Subcutaneous adipose tissue (tissue), 4 donors: ENCODE data around the gene PRR36. TPM values are rescaled to one million over a fixed set of nuclear protein-coding genes. Genes with fewer than 3 reads are reported as not detected.

Source experiments
- total RNA-seq, 4 donors: library from RNA; depleted of rRNA; stranded (reverse); fragments of >200 nt; gene quantifications; one replicate each; pipeline ENCODE4 v1.1.0, GENCODE V29; 2016
- TF ChIP-seq, protein P1 (sequence below): fragments of 450-650 bp; IDR thresholded peaks from one replicate; pipeline ENCODE4 v1.5.1; 2016; ENCODE audit warnings: low read depth, mild to moderate bottlenecking, control low read depth, antibody characterized with exemption, moderate library complexity

PRR36 gene
- total RNA-seq, 4 donors from 2014 or later, result not detected

DNA sequence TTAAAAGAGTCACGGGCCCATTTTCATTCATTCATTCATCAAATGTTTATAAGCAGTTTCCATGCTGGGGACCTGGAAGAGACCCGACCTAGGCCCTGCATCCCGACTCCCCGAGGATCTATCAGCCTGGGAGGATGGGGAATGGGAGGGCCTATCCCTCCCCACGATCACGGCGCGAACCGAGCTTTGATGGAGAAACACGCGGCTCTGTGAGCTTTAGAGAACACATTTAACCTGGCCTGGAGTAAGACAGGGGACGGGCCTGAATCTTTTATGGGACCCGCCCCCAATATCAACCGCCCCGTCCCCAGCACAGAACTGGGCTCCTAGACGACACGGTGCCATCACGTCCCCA, 45.0 kb downstream of the PRR36 start:
- TF ChIP-seq, protein P1, sequence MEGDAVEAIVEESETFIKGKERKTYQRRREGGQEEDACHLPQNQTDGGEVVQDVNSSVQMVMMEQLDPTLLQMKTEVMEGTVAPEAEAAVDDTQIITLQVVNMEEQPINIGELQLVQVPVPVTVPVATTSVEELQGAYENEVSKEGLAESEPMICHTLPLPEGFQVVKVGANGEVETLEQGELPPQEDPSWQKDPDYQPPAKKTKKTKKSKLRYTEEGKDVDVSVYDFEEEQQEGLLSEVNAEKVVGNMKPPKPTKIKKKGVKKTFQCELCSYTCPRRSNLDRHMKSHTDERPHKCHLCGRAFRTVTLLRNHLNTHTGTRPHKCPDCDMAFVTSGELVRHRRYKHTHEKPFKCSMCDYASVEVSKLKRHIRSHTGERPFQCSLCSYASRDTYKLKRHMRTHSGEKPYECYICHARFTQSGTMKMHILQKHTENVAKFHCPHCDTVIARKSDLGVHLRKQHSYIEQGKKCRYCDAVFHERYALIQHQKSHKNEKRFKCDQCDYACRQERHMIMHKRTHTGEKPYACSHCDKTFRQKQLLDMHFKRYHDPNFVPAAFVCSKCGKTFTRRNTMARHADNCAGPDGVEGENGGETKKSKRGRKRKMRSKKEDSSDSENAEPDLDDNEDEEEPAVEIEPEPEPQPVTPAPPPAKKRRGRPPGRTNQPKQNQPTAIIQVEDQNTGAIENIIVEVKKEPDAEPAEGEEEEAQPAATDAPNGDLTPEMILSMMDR, result no peak

DNA sequence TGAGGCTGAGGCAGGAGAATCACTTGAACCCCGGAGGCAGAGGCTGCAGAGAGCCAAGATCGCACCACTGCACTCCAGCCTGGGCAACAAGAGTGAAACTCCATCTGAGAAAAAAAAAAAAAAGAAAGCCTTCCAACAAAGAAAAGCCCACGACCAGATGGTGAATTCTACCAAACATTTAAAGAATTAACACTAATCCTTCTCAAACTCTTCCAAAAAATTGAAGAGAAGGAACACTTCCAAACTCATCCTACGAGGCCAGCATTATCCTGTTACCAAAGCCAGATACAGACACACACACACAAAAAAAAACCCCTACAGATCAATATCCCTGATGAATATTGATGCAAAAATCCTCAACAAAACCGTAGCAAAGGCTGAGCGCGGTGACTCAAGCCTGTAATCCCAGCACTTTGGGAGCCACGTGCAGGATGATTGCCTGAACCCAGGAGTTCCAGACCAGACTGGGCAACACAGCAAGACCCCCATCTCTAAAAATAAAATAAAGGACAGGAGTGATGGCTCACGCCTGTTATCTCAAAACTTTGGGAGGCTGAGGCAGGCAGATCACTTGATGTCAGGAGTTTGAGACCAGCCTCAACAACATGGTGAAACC, 50.4 kb downstream of the PRR36 start:
- TF ChIP-seq, protein P1, result no peak

DNA sequence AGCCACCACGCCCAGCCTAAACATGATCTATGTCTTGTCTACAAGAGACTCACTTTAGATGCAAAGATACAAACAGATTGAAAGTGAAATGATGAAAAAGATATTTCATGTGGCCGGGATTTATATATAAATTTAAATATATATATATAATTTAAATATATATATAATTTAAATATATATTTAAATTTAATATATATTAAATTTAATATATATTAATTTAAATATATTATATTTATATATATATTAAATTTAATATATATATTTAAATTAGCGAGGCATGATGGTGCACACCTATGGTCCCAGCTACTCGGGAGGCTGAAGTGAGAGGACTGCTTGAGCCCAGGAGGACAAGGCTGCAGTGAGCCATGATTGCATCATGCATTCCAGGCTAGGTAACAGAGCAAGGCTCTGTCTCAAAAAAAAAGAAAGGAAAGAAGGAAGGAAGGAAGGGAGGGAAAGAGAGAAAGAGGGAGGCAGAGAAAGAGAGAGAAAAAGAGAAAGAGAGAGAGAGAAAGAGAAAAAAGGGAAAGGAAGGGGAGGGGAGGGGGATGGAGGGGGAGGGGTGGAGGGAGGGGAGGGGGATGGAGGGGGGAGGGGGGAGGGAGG, 51.2 kb downstream of the PRR36 start:
- TF ChIP-seq, protein P1, result no peak

DNA sequence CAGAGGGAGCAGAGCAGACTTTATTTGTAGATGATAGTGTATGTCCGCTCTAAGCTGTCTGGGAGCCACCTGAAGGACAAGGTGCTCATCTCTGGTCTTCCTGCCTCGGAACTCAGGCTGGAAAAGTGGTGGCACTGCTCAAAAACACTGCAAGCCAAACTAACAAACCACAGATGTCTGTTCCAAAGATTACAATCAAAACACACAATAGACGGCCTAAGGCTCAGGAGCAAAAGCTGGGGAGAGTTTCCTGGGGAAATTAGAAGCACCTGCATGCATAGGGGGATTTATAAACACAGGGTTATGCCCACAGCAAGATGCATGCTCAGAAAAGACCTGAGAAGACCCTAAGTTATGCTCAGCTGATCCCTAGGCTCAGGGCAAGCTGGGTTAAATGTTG, 53.6 kb downstream of the PRR36 start:
- TF ChIP-seq, protein P1, result no peak

DNA sequence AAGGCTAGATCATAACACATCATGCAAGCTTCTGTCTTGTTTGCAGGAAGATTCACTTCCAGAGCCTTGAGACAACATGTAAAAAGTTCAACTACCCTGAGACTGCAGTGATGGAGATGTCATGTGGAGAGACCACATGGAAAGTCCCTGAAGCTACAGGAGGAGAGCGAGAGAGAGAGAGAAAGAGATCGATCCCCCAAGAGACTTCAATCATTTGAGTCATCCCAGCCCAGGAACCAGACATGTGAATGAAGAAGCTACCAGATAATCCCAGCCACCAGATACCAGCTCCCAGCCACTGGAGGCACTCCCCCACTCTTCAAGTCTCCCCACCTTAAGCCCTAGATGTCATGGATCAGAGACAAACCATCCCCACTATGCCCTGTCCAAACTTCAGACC, 54.9 kb downstream of the PRR36 start:
- TF ChIP-seq, protein P1, result no peak

DNA sequence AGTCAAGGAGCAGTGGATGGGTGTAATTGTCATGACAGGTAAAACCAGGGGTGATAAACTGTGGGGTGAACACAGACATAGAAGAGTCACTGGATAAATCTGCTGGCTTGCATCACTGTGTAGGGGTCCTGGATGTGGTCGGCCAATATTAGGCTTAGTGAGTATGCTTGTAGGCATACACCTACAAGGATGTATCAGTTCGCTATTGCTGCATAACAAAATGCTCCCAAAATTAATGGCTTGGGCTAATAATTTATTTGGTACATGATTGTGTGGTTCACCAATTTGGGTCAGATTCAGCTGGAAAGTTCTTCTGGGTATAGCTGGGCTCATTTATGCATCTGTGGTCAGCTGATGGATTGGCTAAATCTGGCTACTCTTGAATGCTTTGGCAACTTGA, 55.4 kb downstream of the PRR36 start:
- TF ChIP-seq, protein P1, result no peak

Other genes starting within 250 kb of the PRR36 start
- 10 to 100 TPM; 16.1 to 40.5 (median 30.9) TPM for gene XAB2, start 244.8 kb downstream of the PRR36 start, total RNA-seq
- gene PET100, start 244.6 kb downstream of the PRR36 start, total RNA-seq, result 10 to 100 TPM in 3 of 4 donors, 1 to 10 TPM in 1; 8.3 to 35.4 (median 21.1) TPM
- gene PCP2, start 240.7 kb downstream of the PRR36 start, total RNA-seq, result not detected
- gene STXBP2, start 237.3 kb downstream of the PRR36 start, total RNA-seq, result 10 to 100 TPM; 20.2 to 62.7 (median 27.0) TPM
- gene RETN, start 205.3 kb downstream of the PRR36 start, total RNA-seq, result 1 to 10 TPM in 2 of 4 donors, not detected in 2; 1.5 to 1.8 TPM
- 1 to 10 TPM in 3 of 4 donors, not detected in 1; 1.1 to 8.5 (median 1.3) TPM for gene MCEMP1, start 197.3 kb downstream of the PRR36 start, total RNA-seq
- gene TRAPPC5, start 193.6 kb downstream of the PRR36 start, total RNA-seq, result 100 to 1,000 TPM in 1 of 4 donors, 10 to 100 TPM in 3; 59.9 to 114 (median 72.2) TPM
- gene FCER2, start 172.3 kb downstream of the PRR36 start, total RNA-seq, result under 1 TPM in 3 of 4 donors, not detected in 1; 0.49 to 0.88 (median 0.68) TPM
- 1 to 10 TPM; 1.7 to 4.0 (median 3.1) TPM for gene CLEC4G, start 142.3 kb downstream of the PRR36 start, total RNA-seq
- gene CD209, start 126.9 kb downstream of the PRR36 start, total RNA-seq, result 10 to 100 TPM; 17.5 to 24.8 (median 21.8) TPM
- gene CLEC4M, start 111.1 kb downstream of the PRR36 start, total RNA-seq, result not detected
- gene EVI5L, start 44.2 kb downstream of the PRR36 start, total RNA-seq, result 10 to 100 TPM in 2 of 4 donors, 1 to 10 TPM in 2; 6.3 to 12.1 (median 9.9) TPM
- gene LRRC8E, start 14.1 kb upstream of the PRR36 start, total RNA-seq, result 1 to 10 TPM in 1 of 4 donors, under 1 TPM in 3; 0.19 to 1.5 (median 0.50) TPM
- 10 to 100 TPM in 3 of 4 donors, 1 to 10 TPM in 1; 9.9 to 16.2 (median 12.4) TPM for gene MAP2K7, start 29.5 kb upstream of the PRR36 start, total RNA-seq
- not detected for gene TGFBR3L, start 40.4 kb upstream of the PRR36 start, total RNA-seq
- 10 to 100 TPM in 1 of 4 donors, 1 to 10 TPM in 3; 6.4 to 13.0 (median 9.4) TPM for gene SNAPC2, start 45.9 kb upstream of the PRR36 start, total RNA-seq
- gene CTXN1, start 51.7 kb upstream of the PRR36 start, total RNA-seq, result under 1 TPM in 3 of 4 donors, not detected in 1; 0.66 to 0.94 (median 0.68) TPM
- gene TIMM44, start 69.3 kb upstream of the PRR36 start, total RNA-seq, result 10 to 100 TPM; 31.6 to 44.1 (median 38.0) TPM
- 10 to 100 TPM; 17.8 to 30.7 (median 26.1) TPM for gene ELAVL1, start 131.3 kb upstream of the PRR36 start, total RNA-seq
- not detected for gene CCL25, start 178.4 kb upstream of the PRR36 start, total RNA-seq